ENCODE results near the gene M1AP. TPM values are rescaled to one million over a fixed set of nuclear protein-coding genes. Genes with fewer than 3 reads are reported as not detected.

The M1AP gene
- total and polyA plus RNA-seq, 2 donors = 0.15 to 0.21 TPM

- DNase-seq (ENCODE audit: extremely low spot score) = no peak
- Histone ChIP-seq H3K27ac (ENCODE audit: low read depth) (no peak overlapping the region), H3K4me3 (ENCODE audit: low read depth, low read length) (no peak overlapping the region), H3K4me1 (ENCODE audit: insufficient read depth) (no peaks in the 10 kb centered on the region), H3K36me3 (ENCODE audit: insufficient read depth) (no peaks in the 10 kb centered on the region)
- 77% methylated on average over 4 of the region's 4 CpGs for WGBS
Measured at GRCh38 chr2:74533464-74533863, 114.7 kb downstream of the M1AP start.

GRCh38 chr2:74532222-74532621 lies 115.9 kb downstream of the M1AP start:
- H3K4me3 ChIP-seq (ENCODE audit: low read depth, low read length) = no peak overlapping the region
- no peaks in the 10 kb centered on the region for H3K4me1 ChIP-seq (ENCODE audit: insufficient read depth)
- no peaks in the 10 kb centered on the region for H3K36me3 ChIP-seq (ENCODE audit: insufficient read depth)
- no peak overlapping the region for H3K27ac ChIP-seq (ENCODE audit: low read depth)
- no peak for DNase-seq (ENCODE audit: extremely low spot score)

GRCh38 chr2:74531666-74532065 lies 116.5 kb downstream of the M1AP start:
- WGBS = 82% methylated on average over 7 of the region's 7 CpGs
- no peak overlapping the region for H3K27ac ChIP-seq (ENCODE audit: low read depth)

GRCh38 chr2:74530239-74531187 lies 117.6 kb downstream of the M1AP start:
- H3K4me3 ChIP-seq (ENCODE audit: low read depth, low read length) = peak overlapping the region; percentile 88
- no peaks in the 10 kb centered on the region for H3K36me3 ChIP-seq (ENCODE audit: insufficient read depth)
- WGBS = 1% methylated on average over 54 of the region's 54 CpGs
- no peak for DNase-seq (ENCODE audit: extremely low spot score)
- H3K27ac ChIP-seq (ENCODE audit: low read depth) = peak overlapping the region; percentile 46
- no peaks in the 10 kb centered on the region for H3K4me1 ChIP-seq (ENCODE audit: insufficient read depth)

More at GRCh38 chr2:74531666-74532065, 116.5 kb downstream of the M1AP start:
- Histone ChIP-seq H3K36me3 (ENCODE audit: insufficient read depth) (no peaks in the 10 kb centered on the region), H3K4me1 (ENCODE audit: insufficient read depth) (no peaks in the 10 kb centered on the region), H3K4me3 (ENCODE audit: low read depth, low read length) (no peak overlapping the region)
- no peak for DNase-seq (ENCODE audit: extremely low spot score)

- Histone ChIP-seq H3K36me3 (ENCODE audit: insufficient read depth) (no peaks in the 10 kb centered on the region), H3K4me1 (ENCODE audit: insufficient read depth) (no peaks in the 10 kb centered on the region), H3K4me3 (ENCODE audit: low read depth, low read length) (peak within 1 kb of the TSS; percentile 88), H3K27ac (ENCODE audit: low read depth) (peak within 1 kb of the TSS; percentile 81)
- WGBS = under 1% methylated on average over 87 of the region's 87 CpGs
- DNase-seq (ENCODE audit: extremely low spot score) = peak; percentile 98
Measured at GRCh38 chr2:74529357-74530238, 118.5 kb downstream of the M1AP start, which contains the start of the genes AUP1 and HTRA2. Gene AUP1, minus strand, starts transcription at chr2:74529706. Its CDS starts 77 bp downstream, at chr2:74529629. Gene HTRA2, plus strand, starts transcription at chr2:74529933. Its CDS starts 74 bp downstream, at chr2:74530007.

- no peaks in the 10 kb centered on the region for H3K36me3 ChIP-seq (ENCODE audit: insufficient read depth)
- 16% methylated on average over 29 of the region's 29 CpGs for WGBS
- peak overlapping the region; percentile 81 for H3K27ac ChIP-seq (ENCODE audit: low read depth)
- DNase-seq (ENCODE audit: extremely low spot score) = no peak
- peak overlapping the region; percentile 88 for H3K4me3 ChIP-seq (ENCODE audit: low read depth, low read length)
- no peaks in the 10 kb centered on the region for H3K4me1 ChIP-seq (ENCODE audit: insufficient read depth)
Measured at GRCh38 chr2:74528600-74529356, 119.4 kb downstream of the M1AP start.

- WGBS = 96% methylated on average over 9 of the region's 9 CpGs
- Histone ChIP-seq H3K4me1 (ENCODE audit: insufficient read depth) (no peaks in the 10 kb centered on the region), H3K36me3 (ENCODE audit: insufficient read depth) (no peaks in the 10 kb centered on the region), H3K4me3 (ENCODE audit: low read depth, low read length) (no peak overlapping the region), H3K27ac (ENCODE audit: low read depth) (no peak overlapping the region)
- DNase-seq (ENCODE audit: extremely low spot score) = no peak
Measured at GRCh38 chr2:74527741-74528140, 120.4 kb downstream of the M1AP start.

GRCh38 chr2:74526649-74527230 lies 121.4 kb downstream of the M1AP start:
- DNase-seq (ENCODE audit: extremely low spot score) = no peak
- Histone ChIP-seq H3K36me3 (ENCODE audit: insufficient read depth) (no peaks in the 10 kb centered on the region), H3K4me1 (ENCODE audit: insufficient read depth) (no peaks in the 10 kb centered on the region), H3K27ac (ENCODE audit: low read depth) (no peak overlapping the region), H3K4me3 (ENCODE audit: low read depth, low read length) (no peak overlapping the region)
- WGBS = 98% methylated on average over 11 of the region's 11 CpGs

GRCh38 chr2:74525717-74526648 lies 122.1 kb downstream of the M1AP start, which contains the start of gene DQX1:
Gene DQX1, minus strand, starts transcription at chr2:74526231. Its CDS starts 502 bp downstream, at chr2:74525729.
- DNase-seq (ENCODE audit: extremely low spot score) = no peak
- Histone ChIP-seq H3K4me1 (ENCODE audit: insufficient read depth) (no peaks in the 10 kb centered on the region), H3K4me3 (ENCODE audit: low read depth, low read length) (no peak within 1 kb of the TSS), H3K27ac (ENCODE audit: low read depth) (no peak within 1 kb of the TSS), H3K36me3 (ENCODE audit: insufficient read depth) (no peaks in the 10 kb centered on the region)
- WGBS = 86% methylated on average over 11 of the region's 11 CpGs

GRCh38 chr2:74524955-74525716 lies 123.0 kb downstream of the M1AP start:
- no peak for DNase-seq (ENCODE audit: extremely low spot score)
- Histone ChIP-seq H3K36me3 (ENCODE audit: insufficient read depth) (no peaks in the 10 kb centered on the region), H3K4me3 (ENCODE audit: low read depth, low read length) (no peak overlapping the region), H3K4me1 (ENCODE audit: insufficient read depth) (no peaks in the 10 kb centered on the region), H3K27ac (ENCODE audit: low read depth) (no peak overlapping the region)
- WGBS = 93% methylated on average over 10 of the region's 10 CpGs

GRCh38 chr2:74524005-74524404 lies 124.1 kb downstream of the M1AP start:
- DNase-seq (ENCODE audit: extremely low spot score) = no peak
- no peaks in the 10 kb centered on the region for H3K36me3 ChIP-seq (ENCODE audit: insufficient read depth)
- 81% methylated on average over 9 of the region's 9 CpGs for WGBS

More at GRCh38 chr2:74524005-74524404, 124.1 kb downstream of the M1AP start:
- Histone ChIP-seq H3K4me3 (ENCODE audit: low read depth, low read length) (no peak overlapping the region), H3K27ac (ENCODE audit: low read depth) (no peak overlapping the region), H3K4me1 (ENCODE audit: insufficient read depth) (no peaks in the 10 kb centered on the region)

Data from urinary bladder (tissue), 4 donors.